Lung (tissue), 16 donors: ENCODE data around the gene RIMS4. TPM values are rescaled to one million over a fixed set of nuclear protein-coding genes. Genes with fewer than 3 reads are reported as not detected.

Source experiments
- ATAC-seq: fragments of 200-7000 bp; cut with Tn5 transposase; one replicate; pipeline ENCODE4 v1.9.1; 2020; ENCODE audit warnings: moderate number of reproducible peaks; ENCODE audit not compliant: insufficient read depth, low FRiP score
- DNase-seq, 3 donors: peaks; one replicate each; pipeline ENCODE4 v3.0.0-alpha.2; 2013 to 2017
- H3K27ac ChIP-seq, 2 donors: one replicate each; pipeline ENCODE4 v1.5.1; 2013; ENCODE audit warnings: mild to moderate bottlenecking in 2 of 2, moderate library complexity in 2 of 2, control low read depth in 1 of 2, inconsistent platforms in 1 of 2, low read depth in 1 of 2, low read length in 1 of 2
- H3K27me3 ChIP-seq, 3 donors: one replicate each; pipeline ENCODE4 v1.5.1; 2013; ENCODE audit warnings: low read length in 2 of 3; ENCODE audit not compliant: control insufficient read depth in 3 of 3, insufficient read depth in 3 of 3
- H3K36me3 ChIP-seq, 4 donors: one replicate each; pipeline ENCODE4 v1.5.1; 2013; ENCODE audit warnings: low read length in 4 of 4, mild to moderate bottlenecking in 1 of 4, moderate library complexity in 1 of 4; ENCODE audit not compliant: control insufficient read depth in 4 of 4, insufficient read depth in 4 of 4
- H3K4me1 ChIP-seq, 5 donors: one replicate each; pipeline ENCODE4 v1.5.1; 2013; ENCODE audit warnings: low read length in 5 of 5, mild to moderate bottlenecking in 2 of 5, moderate library complexity in 1 of 5; ENCODE audit not compliant: control insufficient read depth in 5 of 5, insufficient read depth in 5 of 5
- H3K4me3 ChIP-seq: one replicate; pipeline ENCODE4 v1.5.1; 2013; ENCODE audit warnings: mild to moderate bottlenecking, control low read depth, moderate library complexity
- H3K9ac ChIP-seq, 2 donors: one replicate each; pipeline ENCODE4 v1.5.1; 2013; ENCODE audit warnings: low read length in 2 of 2, control low read depth in 1 of 2; ENCODE audit not compliant: insufficient read depth in 1 of 2
- H3K9me3 ChIP-seq, 4 donors: one replicate each; pipeline ENCODE4 v1.5.1; 2013; ENCODE audit warnings: low read length in 3 of 4, mild to moderate bottlenecking in 1 of 4, moderate library complexity in 1 of 4; ENCODE audit not compliant: control insufficient read depth in 4 of 4, insufficient read depth in 3 of 4
- WGBS, 2 donors: extraction: QIAGEN DNeasy Blood & Tissue Kit; methylation state at CpG; one replicate each; pipeline ENCODE4 v1.1.7; 2013; 5-methylcytosine and 5-hydroxymethylcytosine counted together
- long read RNA-seq, 5 donors: transcript quantifications; one replicate each; lab custom pipeline, GENCODE V29; 2026
- polyA plus RNA-seq, 2 donors: library from polyadenylated mRNA; stranded (reverse); fragments of 200-250 nt; gene quantifications; one replicate each; pipeline ENCODE4 v1.2.1, GENCODE V29; 2013
- total RNA-seq, 2 donors: library from RNA; depleted of rRNA in 1 of 2; stranded (reverse); fragments of >200 nt in 1 of 2; gene quantifications; one replicate each; pipeline ENCODE4 v1.2.1, GENCODE V29; 2014 to 2021
- TF ChIP-seq, protein P1 (sequence below): IDR thresholded peaks from 2 replicates; pipeline ENCODE4 v1.5.1; 2012; ENCODE audit warnings: mild to moderate bottlenecking; ENCODE audit errors: control extremely low read depth, extremely low read depth
- donor health status: control.
- donor health status: control.
- donor health status: Bipolar disorder and iron deficiency.
- donor health status: healthy.
- donor health status: DM: yes; HTN: yes; CAD: no.

RIMS4 gene
- total RNA-seq (1 to 10 TPM in 1 of 2 donors, under 1 TPM in 1; 0.43 to 5.6 TPM), polyA plus RNA-seq (1 to 10 TPM in 1 of 2 donors, under 1 TPM in 1; 0.49 to 2.6 TPM)
- long read RNA-seq, donor 1, full-length matches to known transcripts: 2 of 2 reads
- long read RNA-seq, donor 1, partial matches to known transcripts: 0 of 2 reads
- long read RNA-seq, donor 1, other reads (novel, unspliced or antisense): 0 of 2 reads
- long read RNA-seq, donor 2: 0 reads
- long read RNA-seq, donor 3, partial matches to known transcripts: 0 of 1 reads
- long read RNA-seq, donor 3, other reads (novel, unspliced or antisense): 0 of 1 reads
- long read RNA-seq, donor 4: 0 reads
- long read RNA-seq, donor 5, full-length matches to known transcripts: 1 of 1 reads
- long read RNA-seq, donor 5, partial matches to known transcripts: 0 of 1 reads
- long read RNA-seq, donor 5, other reads (novel, unspliced or antisense): 0 of 1 reads

DNA sequence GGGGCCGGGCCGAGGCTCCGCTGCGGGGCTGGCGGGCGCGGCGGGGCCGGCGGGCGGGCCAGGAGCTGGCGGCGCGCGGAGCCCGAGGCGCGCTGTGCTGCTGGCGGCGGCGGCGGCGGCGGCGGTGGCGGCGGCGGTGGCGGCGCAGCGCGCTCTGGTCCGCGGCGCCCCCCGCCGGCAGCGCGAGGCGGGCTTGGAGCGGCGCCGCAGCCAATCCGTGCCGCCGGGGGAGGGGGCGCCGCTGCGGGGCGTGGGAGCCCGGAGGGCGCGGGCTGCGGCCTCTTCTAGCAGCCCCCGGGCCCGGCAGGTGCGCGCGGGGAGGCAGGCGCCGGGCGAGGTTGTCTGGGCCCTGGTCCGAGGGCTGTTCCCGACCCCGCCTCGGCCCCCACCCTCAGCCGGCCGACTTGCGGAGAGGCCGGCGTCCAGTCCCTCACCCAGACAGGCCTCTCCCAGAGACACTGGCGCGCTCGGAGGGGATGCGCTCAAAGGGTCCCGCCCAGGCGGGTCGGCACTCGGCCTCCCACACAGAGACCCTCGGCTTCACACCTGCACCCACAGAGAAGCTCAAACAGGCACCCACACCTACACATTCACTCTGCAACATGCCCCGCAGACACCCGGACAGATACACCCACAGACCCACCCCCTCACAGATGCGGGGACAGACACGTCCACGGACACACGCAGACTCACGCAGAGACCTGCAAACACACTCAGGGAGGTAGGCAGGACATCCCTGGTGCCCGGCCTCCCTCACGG lies at the start of gene RIMS4:
TSS of gene RIMS4 (minus strand) at position 156 of the 759 bp plus-strand sequence. CDS start 275 bp downstream, outside the sequence.
- Histone ChIP-seq H3K36me3 (no peaks in the 10 kb centered on the region), H3K9ac (no peak within 1 kb of the TSS), H3K4me1 (peaks cover 0 to 38% (median 5%) of the 10 kb centered on the region in 5 donors), H3K27me3 (peaks cover 3 to 50% (median 12%) of the 10 kb centered on the region in 3 donors), H3K27ac (no peak within 1 kb of the TSS), H3K9me3 (peaks cover 0 to 14% (median 6%) of the 10 kb centered on the region in 4 donors), H3K4me3 (no peak within 1 kb of the TSS)
- 6 to 15% methylated on average over 34 to 89 of the region's 89 CpGs for WGBS, 2 donors
- TF ChIP-seq, protein P1, sequence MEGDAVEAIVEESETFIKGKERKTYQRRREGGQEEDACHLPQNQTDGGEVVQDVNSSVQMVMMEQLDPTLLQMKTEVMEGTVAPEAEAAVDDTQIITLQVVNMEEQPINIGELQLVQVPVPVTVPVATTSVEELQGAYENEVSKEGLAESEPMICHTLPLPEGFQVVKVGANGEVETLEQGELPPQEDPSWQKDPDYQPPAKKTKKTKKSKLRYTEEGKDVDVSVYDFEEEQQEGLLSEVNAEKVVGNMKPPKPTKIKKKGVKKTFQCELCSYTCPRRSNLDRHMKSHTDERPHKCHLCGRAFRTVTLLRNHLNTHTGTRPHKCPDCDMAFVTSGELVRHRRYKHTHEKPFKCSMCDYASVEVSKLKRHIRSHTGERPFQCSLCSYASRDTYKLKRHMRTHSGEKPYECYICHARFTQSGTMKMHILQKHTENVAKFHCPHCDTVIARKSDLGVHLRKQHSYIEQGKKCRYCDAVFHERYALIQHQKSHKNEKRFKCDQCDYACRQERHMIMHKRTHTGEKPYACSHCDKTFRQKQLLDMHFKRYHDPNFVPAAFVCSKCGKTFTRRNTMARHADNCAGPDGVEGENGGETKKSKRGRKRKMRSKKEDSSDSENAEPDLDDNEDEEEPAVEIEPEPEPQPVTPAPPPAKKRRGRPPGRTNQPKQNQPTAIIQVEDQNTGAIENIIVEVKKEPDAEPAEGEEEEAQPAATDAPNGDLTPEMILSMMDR: no peak
- ATAC-seq: no peak
- DNase-seq: peak in 1 of 3 donors; percentile 51

- Histone ChIP-seq H3K9ac (no peak overlapping the region), H3K4me1 (peaks cover 0 to 46% (median 5%) of the 10 kb centered on the region in 5 donors), H3K27me3 (no peaks in the 10 kb centered on the region), H3K4me3 (no peak overlapping the region), H3K9me3 (no peaks in the 10 kb centered on the region), H3K27ac (no peak overlapping the region), H3K36me3 (no peaks in the 10 kb centered on the region)
- TF ChIP-seq, protein P1: no peak
- DNase-seq (peak; percentile 69 to 82 (median 79)), ATAC-seq (no peak)
Measured at GRCh38 chr20:44858606-44859360, 48.4 kb upstream of the RIMS4 start.

- Histone ChIP-seq H3K9ac (no peak overlapping the region), H3K27me3 (no peaks in the 10 kb centered on the region), H3K36me3 (no peaks in the 10 kb centered on the region), H3K4me1 (peaks cover 0 to 37% (median under 1%) of the 10 kb centered on the region in 5 donors), H3K4me3 (no peak overlapping the region), H3K27ac (no peak overlapping the region), H3K9me3 (no peaks in the 10 kb centered on the region)
- ATAC-seq (no peak), DNase-seq (peak in 2 of 3 donors; percentile 50 to 58)
- WGBS, 2 donors: 87 to 88% methylated on average over 6 of the region's 6 CpGs
- TF ChIP-seq, protein P1: no peak
Measured at GRCh38 chr20:44856856-44857448, 46.6 kb upstream of the RIMS4 start.
